HFF-Myc (cell line): ENCODE data around the gene PPP2R3A.

Experiments used
- DNase-seq: peaks from one replicate; pipeline ENCODE4 v3.0.0-alpha.2; 2011; ENCODE audit warnings: low read depth; ENCODE audit errors: extremely low read depth
- H3K4me3 ChIP-seq: replicated peaks from 2 replicates; pipeline ENCODE4 v1.5.1; 2011; ENCODE audit warnings: low read depth, mild to moderate bottlenecking, control low read depth, low read length
- CTCF ChIP-seq: IDR thresholded peaks from 2 replicates; pipeline ENCODE4 v1.5.1; 2012; ENCODE audit warnings: mild to moderate bottlenecking, low read depth, low read length, control low read depth; ENCODE audit errors: missing control alignments

The PPP2R3A gene

DNA sequence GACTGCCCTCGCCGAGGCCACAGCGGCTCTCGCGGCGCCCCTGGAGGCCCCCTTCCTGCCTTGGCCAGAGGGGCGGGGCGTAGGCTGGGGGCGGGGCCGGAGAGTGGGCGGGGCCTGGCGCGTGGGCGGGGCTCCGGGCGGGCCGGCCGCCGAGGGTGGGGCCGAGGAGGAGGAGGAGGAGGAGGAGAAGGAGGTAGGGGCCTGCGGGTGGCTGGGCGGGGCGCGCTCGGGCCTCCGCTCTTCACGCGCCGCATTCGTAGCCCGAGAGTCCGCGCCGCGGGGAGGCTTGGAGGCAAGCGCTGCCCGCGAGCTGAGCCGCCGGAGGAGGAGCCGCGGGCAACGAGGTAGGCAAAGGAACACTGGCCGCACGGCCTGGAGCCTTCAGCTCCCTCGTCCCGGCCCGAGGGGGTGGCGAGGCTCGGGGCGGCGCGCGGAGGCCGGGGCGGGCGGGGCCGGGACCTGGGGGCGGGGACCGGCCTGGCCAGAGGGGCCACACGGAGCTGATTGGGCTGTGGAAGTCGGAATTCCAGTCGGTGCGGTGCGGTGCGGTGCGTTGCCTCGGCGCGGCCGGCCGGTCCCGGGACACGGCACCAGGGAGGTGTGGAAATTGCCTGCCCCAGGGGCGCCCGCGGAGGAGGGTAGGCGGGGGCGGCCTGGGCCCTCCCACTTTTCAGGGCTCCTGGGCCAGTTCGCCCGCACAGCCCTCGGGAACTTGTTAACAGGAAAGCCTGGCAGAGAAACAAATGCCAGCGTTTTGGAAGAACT lies at the start of gene PPP2R3A:
TSS of gene PPP2R3A (plus strand) at position 223 of the 765 bp plus-strand sequence. CDS start 35,771 bp downstream, outside the sequence.
- peak within 1 kb of the TSS; percentile 86 for H3K4me3 ChIP-seq
- no peak for TF ChIP-seq CTCF
- no peak for DNase-seq

- TF ChIP-seq CTCF, result no peak
- H3K4me3 ChIP-seq, result no peak overlapping the region
- DNase-seq, result no peak
Measured at GRCh38 chr3:135916310-135916709, 49.2 kb upstream of the PPP2R3A start.

GRCh38 chr3:135917076-135917475 lies 48.5 kb upstream of the PPP2R3A start:
- H3K4me3 ChIP-seq, result no peak overlapping the region
- no peak for TF ChIP-seq CTCF
- DNase-seq, result no peak

GRCh38 chr3:135917927-135918597 lies 47.5 kb upstream of the PPP2R3A start:
- no peak for DNase-seq
- no peak overlapping the region for H3K4me3 ChIP-seq
- TF ChIP-seq CTCF, result no peak

DNA sequence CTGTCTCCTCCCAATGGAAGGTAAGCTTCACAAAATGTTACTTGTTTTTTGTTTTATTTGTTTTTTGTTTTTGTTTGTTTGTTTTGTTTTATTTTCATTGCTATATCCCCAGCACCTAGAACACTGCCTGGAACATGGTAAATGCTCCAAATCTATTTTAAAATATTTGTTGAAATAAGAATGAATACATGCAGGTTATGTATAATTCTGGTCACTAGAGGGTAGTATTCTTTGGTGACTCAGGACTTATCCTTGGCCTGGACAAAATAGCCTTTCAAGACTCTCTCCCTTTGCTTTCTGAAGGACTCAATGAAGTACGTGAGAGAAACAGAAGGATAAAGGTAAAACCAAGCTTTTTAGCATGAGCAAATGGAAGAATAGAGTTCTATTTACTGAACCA lies 46.9 kb upstream of the PPP2R3A start:
- TF ChIP-seq CTCF, result peak; percentile 33
- DNase-seq, result peak; percentile 36
- H3K4me3 ChIP-seq, result no peak overlapping the region

- no peak for TF ChIP-seq CTCF
- DNase-seq, result no peak
- H3K4me3 ChIP-seq, result no peak overlapping the region
Measured at GRCh38 chr3:135920275-135920674, 45.3 kb upstream of the PPP2R3A start.
